Calu3 (cell line): Measurements from ENCODE around the gene CLTRN. TPM values are rescaled to one million over a fixed set of nuclear protein-coding genes. Genes with fewer than 3 reads are reported as not detected.

Experiments
- BruUV-seq: library from RNA; stranded (reverse); fragments of 400-500 nt; replicated peaks from 2 replicates; lab custom pipeline; 2021; lab: Mats Ljungman, UMichigan
- CTCF ChIA-PET: fragments of 300-600 bp; sonication (Branson Sonifier 250); formaldehyde crosslinking; loops from one replicate; lab custom pipeline; 2022; ENCODE audit warnings: antibody characterized with exemption; lab: Charles Lee
- DNase-seq: peaks from one replicate; pipeline ENCODE4 v3.0.0; 2022
- H3K27ac Mint-ChIP-seq: one replicate; pipeline ENCODE4 v1.8.0; 2022; ENCODE audit warnings: mixed read lengths; ENCODE audit not compliant: unreplicated experiment
- H3K27me3 Mint-ChIP-seq: one replicate; pipeline ENCODE4 v1.8.0; 2022; ENCODE audit warnings: mixed read lengths; ENCODE audit not compliant: unreplicated experiment
- H3K36me3 Mint-ChIP-seq: one replicate; pipeline ENCODE4 v1.8.0; 2022; ENCODE audit warnings: mild to moderate bottlenecking, moderate library complexity, mixed read lengths; ENCODE audit not compliant: insufficient read depth, unreplicated experiment
- H3K4me1 Mint-ChIP-seq: one replicate; pipeline ENCODE4 v1.8.0; 2022; ENCODE audit warnings: mild to moderate bottlenecking, low read depth, mixed read lengths; ENCODE audit not compliant: unreplicated experiment
- H3K4me3 Mint-ChIP-seq: one replicate; pipeline ENCODE4 v1.8.0; 2022; ENCODE audit warnings: mild to moderate bottlenecking, low read depth, moderate library complexity, mixed read lengths; ENCODE audit not compliant: unreplicated experiment
- H3K9me3 Mint-ChIP-seq: one replicate; pipeline ENCODE4 v1.8.0; 2022; ENCODE audit warnings: low read depth, mixed read lengths; ENCODE audit not compliant: unreplicated experiment
- intact Hi-C: fragments of 100-400 bp; cut with micrococcal nuclease; formaldehyde crosslinking; loops from one replicate; pipeline ENCODE4 v1.10.0; 2022; ENCODE audit not compliant: unreplicated experiment
- total RNA-seq: library from RNA; stranded (reverse); gene quantifications from 2 replicates; pipeline ENCODE4 v1.2.3, GENCODE V29; 2022
- TF ChIP-seq, protein P1 (sequence below): fragments of 200-600 bp; IDR thresholded peaks from one replicate; pipeline ENCODE4 v1.8.0; 2022; ENCODE audit warnings: antibody characterized with exemption; ENCODE audit not compliant: unreplicated experiment

Gene CLTRN
- total RNA-seq, 1 experiment from 2014 or later, result 35.3 TPM

DNA sequence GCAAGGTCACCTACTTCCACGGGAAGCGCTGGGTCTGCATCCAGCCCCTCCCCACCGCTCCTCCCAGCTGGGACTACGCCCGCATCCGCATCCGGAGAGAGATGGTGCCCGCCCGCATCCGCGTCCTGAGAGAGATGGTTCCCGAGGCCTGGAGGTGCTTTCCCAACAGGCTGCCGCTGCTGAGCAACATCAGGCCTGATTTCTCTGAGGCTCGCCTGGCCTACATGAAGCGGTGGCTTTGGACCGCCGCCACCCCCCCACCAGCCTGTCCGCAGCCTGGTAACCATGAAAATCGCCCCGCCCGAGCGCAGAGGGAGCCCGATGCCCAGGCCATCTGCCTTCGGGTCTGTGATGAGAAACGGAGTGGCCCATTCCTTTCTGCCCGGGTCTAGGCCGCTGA lies 18.1 kb downstream of the CLTRN start:
- H3K9me3 Mint-ChIP-seq, result no peaks in the 10 kb centered on the region
- no peak for DNase-seq

DNA sequence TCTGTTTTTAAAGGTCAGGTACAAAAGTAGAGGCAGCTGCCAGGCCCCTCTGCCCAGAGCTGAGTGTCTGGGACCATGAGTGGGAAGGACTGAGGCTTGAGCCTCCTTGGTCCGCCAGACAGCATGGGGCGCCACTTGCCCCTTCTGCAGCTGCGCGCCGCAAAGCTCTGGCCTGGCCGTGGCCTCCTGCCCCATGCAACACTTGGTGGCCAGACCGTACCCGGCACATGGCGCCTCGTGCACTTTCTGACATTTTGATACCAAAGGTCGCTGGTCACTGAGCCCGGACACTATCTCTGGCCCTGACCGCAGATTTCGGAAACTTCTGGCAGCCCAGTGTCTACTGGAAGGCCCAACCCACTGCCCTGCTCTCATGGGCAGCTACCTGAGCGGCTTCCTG lies 18.6 kb downstream of the CLTRN start:
- CTCF ChIA-PET, result no interaction called here
- Mint-ChIP-seq H3K27ac (no peak overlapping the region), H3K4me3 (no peak overlapping the region), H3K9me3 (no peaks in the 10 kb centered on the region), H3K27me3 (no peaks in the 10 kb centered on the region), H3K4me1 (peaks cover 16% of the 10 kb centered on the region), H3K36me3 (no peaks in the 10 kb centered on the region)
- TF ChIP-seq, protein P1, sequence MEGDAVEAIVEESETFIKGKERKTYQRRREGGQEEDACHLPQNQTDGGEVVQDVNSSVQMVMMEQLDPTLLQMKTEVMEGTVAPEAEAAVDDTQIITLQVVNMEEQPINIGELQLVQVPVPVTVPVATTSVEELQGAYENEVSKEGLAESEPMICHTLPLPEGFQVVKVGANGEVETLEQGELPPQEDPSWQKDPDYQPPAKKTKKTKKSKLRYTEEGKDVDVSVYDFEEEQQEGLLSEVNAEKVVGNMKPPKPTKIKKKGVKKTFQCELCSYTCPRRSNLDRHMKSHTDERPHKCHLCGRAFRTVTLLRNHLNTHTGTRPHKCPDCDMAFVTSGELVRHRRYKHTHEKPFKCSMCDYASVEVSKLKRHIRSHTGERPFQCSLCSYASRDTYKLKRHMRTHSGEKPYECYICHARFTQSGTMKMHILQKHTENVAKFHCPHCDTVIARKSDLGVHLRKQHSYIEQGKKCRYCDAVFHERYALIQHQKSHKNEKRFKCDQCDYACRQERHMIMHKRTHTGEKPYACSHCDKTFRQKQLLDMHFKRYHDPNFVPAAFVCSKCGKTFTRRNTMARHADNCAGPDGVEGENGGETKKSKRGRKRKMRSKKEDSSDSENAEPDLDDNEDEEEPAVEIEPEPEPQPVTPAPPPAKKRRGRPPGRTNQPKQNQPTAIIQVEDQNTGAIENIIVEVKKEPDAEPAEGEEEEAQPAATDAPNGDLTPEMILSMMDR, result no peak
- intact Hi-C loops, result no loop called here
- DNase-seq, result no peak
- BruUV-seq, result no TSS peak

More for the DNA sequence above, 18.1 kb downstream of the CLTRN start:
- intact Hi-C loops, result no loop called here
- BruUV-seq, result no TSS peak
- CTCF ChIA-PET, result no interaction called here
- Mint-ChIP-seq H3K27me3 (no peaks in the 10 kb centered on the region), H3K27ac (no peak overlapping the region), H3K36me3 (no peaks in the 10 kb centered on the region), H3K4me3 (no peak overlapping the region), H3K4me1 (peaks cover 16% of the 10 kb centered on the region)
- TF ChIP-seq, protein P1, result no peak

DNA sequence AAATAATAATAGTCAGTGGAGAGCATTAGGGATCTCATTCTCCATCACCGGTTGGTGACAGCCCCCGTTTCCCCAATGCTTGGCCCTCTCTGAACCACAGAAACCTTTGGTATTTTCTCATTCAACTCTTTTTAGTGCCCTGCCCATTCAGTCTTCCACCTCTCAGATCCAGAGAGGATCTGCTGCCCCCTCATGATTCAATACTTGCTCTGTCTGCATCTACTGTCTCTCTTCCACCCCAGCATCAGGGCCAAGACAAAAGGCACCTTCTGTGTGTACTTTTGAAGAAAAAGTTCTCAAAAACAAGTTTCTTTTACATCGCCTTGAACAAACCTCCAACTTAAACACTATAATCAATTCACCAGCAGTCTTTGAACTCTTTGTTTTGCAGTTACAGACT lies 19.3 kb downstream of the CLTRN start:
- no peak overlapping the region for H3K4me3 Mint-ChIP-seq
- peak; percentile 10 for DNase-seq
- TF ChIP-seq, protein P1, result no peak
- H3K36me3 Mint-ChIP-seq, result no peaks in the 10 kb centered on the region
- BruUV-seq, result no TSS peak
- H3K27ac Mint-ChIP-seq, result no peak overlapping the region
- no peaks in the 10 kb centered on the region for H3K27me3 Mint-ChIP-seq
- CTCF ChIA-PET, result interaction anchor here (1.5 kb wide), 1 partner anchor 77 kb away, joined by 3 read pairs; no protein-coding TSS in a partner anchor
- peaks cover 16% of the 10 kb centered on the region for H3K4me1 Mint-ChIP-seq
- H3K9me3 Mint-ChIP-seq, result no peaks in the 10 kb centered on the region
- intact Hi-C loops, result loop anchor here (2.0 kb wide), 1 partner anchor 50 kb away; no protein-coding TSS in a partner anchor

DNA sequence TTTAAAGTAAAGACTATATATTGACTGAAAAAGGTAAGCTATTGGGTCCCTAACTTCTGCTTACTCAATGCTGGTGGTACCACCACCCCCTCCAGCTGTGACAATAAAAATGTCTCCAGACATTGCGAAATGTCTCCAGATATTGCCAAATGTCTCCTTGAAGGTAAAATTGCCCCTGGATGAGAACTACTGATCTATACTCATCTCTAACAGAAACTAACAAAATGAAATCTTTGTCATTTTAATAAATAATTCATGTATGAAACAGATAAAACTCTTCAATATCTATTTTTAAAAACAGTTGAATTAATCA lies 20.1 kb downstream of the CLTRN start:
- CTCF ChIA-PET, result interaction anchor here (1.5 kb wide), 1 partner anchor 77 kb away, joined by 3 read pairs; no protein-coding TSS in a partner anchor
- peaks cover 16% of the 10 kb centered on the region for H3K4me1 Mint-ChIP-seq
- TF ChIP-seq, protein P1, result no peak
- no peaks in the 10 kb centered on the region for H3K27me3 Mint-ChIP-seq
- intact Hi-C loops, result loop anchor here (2.0 kb wide), 1 partner anchor 50 kb away; no protein-coding TSS in a partner anchor
- H3K36me3 Mint-ChIP-seq, result no peaks in the 10 kb centered on the region
- no TSS peak for BruUV-seq
- DNase-seq, result no peak
- H3K9me3 Mint-ChIP-seq, result no peaks in the 10 kb centered on the region
- H3K4me3 Mint-ChIP-seq, result no peak overlapping the region
- H3K27ac Mint-ChIP-seq, result no peak overlapping the region
